Measurements from ENCODE around the gene DPF3.

Gene DPF3

DNA sequence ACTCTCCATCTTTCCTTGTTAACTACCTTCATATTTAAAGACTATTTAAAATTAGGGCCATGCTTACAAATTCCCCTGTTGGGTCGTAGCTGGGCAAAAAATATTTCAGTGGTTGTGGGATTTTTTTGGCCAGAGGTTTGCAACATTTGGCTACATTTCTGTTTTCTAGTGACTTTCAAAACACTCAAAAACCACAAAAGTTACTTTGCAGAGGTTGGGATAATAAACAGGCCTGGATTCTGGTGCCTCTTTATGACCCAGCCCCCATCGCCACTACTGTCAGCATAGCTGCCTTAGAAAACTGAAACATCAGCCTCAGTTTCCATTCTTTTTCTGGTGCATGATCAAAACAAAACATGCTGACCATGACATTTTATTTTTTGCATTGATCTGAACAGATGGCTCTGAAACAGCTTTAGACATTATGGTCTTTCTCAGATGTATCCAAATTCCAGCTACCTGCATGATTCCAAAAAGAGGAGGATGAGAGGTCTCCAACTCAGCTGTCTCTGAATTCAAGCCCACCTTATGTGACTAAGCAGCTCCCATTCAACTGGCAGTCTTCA lies 5.2 kb downstream of the DPF3 start:
- TF ChIP-seq NFIC (IDR thresholded peaks at IDR 0.05) (no peak), YY1 (IDR thresholded peaks at IDR 0.05; ENCODE audit: low read depth) (no peak), ZBTB7A (IDR thresholded peaks at IDR 0.05; ENCODE audit: low read depth) (no peak), CREB1 (IDR thresholded peaks at IDR 0.05; ENCODE audit: low read depth) (no peak), TAF1 (IDR thresholded peaks at IDR 0.05; ENCODE audit: low read depth) (no peak)

DNA sequence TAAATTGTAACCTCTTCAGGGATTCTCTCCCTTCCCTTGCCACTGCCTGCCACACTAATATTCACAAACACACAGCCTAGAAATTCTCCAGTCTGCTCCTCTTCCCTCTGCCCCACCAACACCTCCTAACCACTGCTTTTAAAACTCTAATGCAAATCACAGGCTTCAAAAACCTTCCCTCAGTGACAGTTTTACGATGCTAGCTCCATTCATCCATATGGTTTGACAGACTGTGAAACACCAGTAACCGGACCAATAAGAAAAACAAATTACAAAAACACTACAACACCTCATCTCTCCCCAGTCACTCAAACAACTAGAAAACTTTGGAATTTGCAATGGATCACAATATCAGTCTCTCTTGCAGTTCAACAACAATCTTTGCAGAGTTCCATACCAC lies 5.7 kb downstream of the DPF3 start:
- TF ChIP-seq CREB1 (IDR thresholded peaks at IDR 0.05; ENCODE audit: low read depth): no peak
- no peak for TF ChIP-seq ZBTB7A (IDR thresholded peaks at IDR 0.05; ENCODE audit: low read depth)
- TF ChIP-seq, protein P1, sequence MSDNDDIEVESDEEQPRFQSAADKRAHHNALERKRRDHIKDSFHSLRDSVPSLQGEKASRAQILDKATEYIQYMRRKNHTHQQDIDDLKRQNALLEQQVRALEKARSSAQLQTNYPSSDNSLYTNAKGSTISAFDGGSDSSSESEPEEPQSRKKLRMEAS (IDR thresholded peaks at IDR 0.05): no peak
- TF ChIP-seq EGR1 (IDR thresholded peaks at IDR 0.05): no peak
- TF ChIP-seq, protein P2, sequence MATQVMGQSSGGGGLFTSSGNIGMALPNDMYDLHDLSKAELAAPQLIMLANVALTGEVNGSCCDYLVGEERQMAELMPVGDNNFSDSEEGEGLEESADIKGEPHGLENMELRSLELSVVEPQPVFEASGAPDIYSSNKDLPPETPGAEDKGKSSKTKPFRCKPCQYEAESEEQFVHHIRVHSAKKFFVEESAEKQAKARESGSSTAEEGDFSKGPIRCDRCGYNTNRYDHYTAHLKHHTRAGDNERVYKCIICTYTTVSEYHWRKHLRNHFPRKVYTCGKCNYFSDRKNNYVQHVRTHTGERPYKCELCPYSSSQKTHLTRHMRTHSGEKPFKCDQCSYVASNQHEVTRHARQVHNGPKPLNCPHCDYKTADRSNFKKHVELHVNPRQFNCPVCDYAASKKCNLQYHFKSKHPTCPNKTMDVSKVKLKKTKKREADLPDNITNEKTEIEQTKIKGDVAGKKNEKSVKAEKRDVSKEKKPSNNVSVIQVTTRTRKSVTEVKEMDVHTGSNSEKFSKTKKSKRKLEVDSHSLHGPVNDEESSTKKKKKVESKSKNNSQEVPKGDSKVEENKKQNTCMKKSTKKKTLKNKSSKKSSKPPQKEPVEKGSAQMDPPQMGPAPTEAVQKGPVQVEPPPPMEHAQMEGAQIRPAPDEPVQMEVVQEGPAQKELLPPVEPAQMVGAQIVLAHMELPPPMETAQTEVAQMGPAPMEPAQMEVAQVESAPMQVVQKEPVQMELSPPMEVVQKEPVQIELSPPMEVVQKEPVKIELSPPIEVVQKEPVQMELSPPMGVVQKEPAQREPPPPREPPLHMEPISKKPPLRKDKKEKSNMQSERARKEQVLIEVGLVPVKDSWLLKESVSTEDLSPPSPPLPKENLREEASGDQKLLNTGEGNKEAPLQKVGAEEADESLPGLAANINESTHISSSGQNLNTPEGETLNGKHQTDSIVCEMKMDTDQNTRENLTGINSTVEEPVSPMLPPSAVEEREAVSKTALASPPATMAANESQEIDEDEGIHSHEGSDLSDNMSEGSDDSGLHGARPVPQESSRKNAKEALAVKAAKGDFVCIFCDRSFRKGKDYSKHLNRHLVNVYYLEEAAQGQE (IDR thresholded peaks at IDR 0.05; ENCODE audit: low read depth): no peak
- TF ChIP-seq TCF12 (IDR thresholded peaks at IDR 0.05; ENCODE audit: low read depth): no peak
- TF ChIP-seq RAD21 (IDR thresholded peaks at IDR 0.05; ENCODE audit: low read depth): no peak
- TF ChIP-seq TEAD4 (IDR thresholded peaks at IDR 0.05): no peak

DNA sequence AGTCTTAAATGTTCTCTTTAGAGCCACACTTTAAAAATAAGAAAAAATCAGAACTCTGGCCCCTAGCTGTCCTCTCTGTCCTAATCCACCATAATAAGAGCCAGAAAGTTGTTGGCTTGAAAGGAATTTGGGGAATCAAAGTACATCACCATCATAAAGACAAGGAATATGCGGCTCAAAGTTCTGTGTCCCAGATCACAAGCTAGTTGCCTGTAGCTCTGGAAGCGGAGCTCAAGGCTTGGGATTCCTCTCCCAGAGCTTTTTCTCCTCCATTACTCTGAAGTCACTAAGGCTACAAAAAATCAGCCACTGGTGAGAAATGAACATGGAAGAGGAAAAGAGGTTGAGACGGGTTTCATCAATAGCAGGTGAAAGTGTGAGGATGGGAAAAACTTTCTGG lies 6.4 kb downstream of the DPF3 start:
- TF ChIP-seq CREB1 (IDR thresholded peaks at IDR 0.05; ENCODE audit: low read depth) (no peak), FOXM1 (IDR thresholded peaks at IDR 0.05; ENCODE audit: borderline replicate concordance, low read depth) (no peak), CEBPB (IDR thresholded peaks at IDR 0.05) (no peak), TEAD4 (IDR thresholded peaks at IDR 0.05) (no peak), YY1 (IDR thresholded peaks at IDR 0.05; ENCODE audit: low read depth) (no peak), ZBTB7A (IDR thresholded peaks at IDR 0.05; ENCODE audit: low read depth) (no peak)
- TF ChIP-seq, protein P2 (IDR thresholded peaks at IDR 0.05; ENCODE audit: low read depth): no peak
- TF ChIP-seq, protein P3, sequence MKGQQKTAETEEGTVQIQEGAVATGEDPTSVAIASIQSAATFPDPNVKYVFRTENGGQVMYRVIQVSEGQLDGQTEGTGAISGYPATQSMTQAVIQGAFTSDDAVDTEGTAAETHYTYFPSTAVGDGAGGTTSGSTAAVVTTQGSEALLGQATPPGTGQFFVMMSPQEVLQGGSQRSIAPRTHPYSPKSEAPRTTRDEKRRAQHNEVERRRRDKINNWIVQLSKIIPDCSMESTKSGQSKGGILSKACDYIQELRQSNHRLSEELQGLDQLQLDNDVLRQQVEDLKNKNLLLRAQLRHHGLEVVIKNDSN (IDR thresholded peaks at IDR 0.05): no peak

DNA sequence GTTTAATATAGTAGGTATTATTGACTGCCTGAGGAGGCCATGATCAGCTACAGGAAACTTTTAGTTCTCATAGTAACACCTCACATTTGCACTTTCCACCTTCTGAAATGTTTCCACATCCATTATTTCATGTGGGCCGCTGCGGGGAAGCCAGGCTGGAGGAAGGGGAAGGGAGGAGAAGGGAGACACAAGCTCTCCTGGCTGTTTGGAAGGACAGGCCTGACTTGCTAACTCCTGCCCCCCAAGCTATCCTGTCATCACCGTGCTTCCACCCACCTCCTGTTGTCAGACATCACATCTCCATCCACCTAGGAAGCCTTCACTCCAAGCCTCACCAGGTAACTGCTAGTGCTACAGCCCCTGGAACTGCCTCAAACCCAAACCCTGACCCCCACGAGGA lies 9.5 kb downstream of the DPF3 start:
- TF ChIP-seq YY1 (IDR thresholded peaks at IDR 0.05; ENCODE audit: low read depth): no peak
- no peak for TF ChIP-seq EP300 (IDR thresholded peaks at IDR 0.05; ENCODE audit: borderline replicate concordance)
- TF ChIP-seq CREB1 (IDR thresholded peaks at IDR 0.05; ENCODE audit: low read depth): no peak
- no peak for TF ChIP-seq FOXM1 (IDR thresholded peaks at IDR 0.05; ENCODE audit: borderline replicate concordance, low read depth)
- TF ChIP-seq NFIC (IDR thresholded peaks at IDR 0.05): no peak
- no peak for TF ChIP-seq TAF1 (IDR thresholded peaks at IDR 0.05; ENCODE audit: low read depth)
- TF ChIP-seq EGR1 (IDR thresholded peaks at IDR 0.05): no peak
- TF ChIP-seq TCF12 (IDR thresholded peaks at IDR 0.05; ENCODE audit: low read depth): no peak
- TF ChIP-seq CEBPB (IDR thresholded peaks at IDR 0.05): no peak
- no peak for TF ChIP-seq ZBTB7A (IDR thresholded peaks at IDR 0.05; ENCODE audit: low read depth)
- TF ChIP-seq TEAD4 (IDR thresholded peaks at IDR 0.05): no peak
- TF ChIP-seq, protein P1 (IDR thresholded peaks at IDR 0.05): no peak
- TF ChIP-seq, protein P2 (IDR thresholded peaks at IDR 0.05; ENCODE audit: low read depth): no peak
- no peak for TF ChIP-seq RAD21 (IDR thresholded peaks at IDR 0.05; ENCODE audit: low read depth)
- TF ChIP-seq, protein P3 (IDR thresholded peaks at IDR 0.05): no peak

DNA sequence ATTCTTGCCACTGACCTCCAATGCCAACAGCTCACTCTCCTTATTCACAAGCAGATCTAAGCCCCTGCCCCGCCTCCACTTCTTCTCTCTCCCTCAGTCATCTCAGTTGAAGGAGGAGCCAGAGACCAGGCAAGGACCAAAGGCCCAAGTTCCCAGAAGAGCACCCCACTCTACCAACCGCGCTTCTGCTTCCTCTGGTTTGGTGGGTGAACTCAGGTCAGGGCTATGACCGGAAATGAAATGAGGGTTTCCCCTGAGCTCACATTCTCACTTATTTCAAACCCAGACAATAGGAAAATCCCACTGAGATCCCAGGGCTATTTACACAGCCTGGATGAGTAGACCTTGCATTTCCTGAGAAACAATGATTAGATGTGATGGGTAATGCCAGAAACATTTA lies 9.9 kb downstream of the DPF3 start:
- TF ChIP-seq CREB1 (IDR thresholded peaks at IDR 0.05; ENCODE audit: low read depth) (no peak), RAD21 (IDR thresholded peaks at IDR 0.05; ENCODE audit: low read depth) (no peak), FOXM1 (IDR thresholded peaks at IDR 0.05; ENCODE audit: borderline replicate concordance, low read depth) (no peak), NFIC (IDR thresholded peaks at IDR 0.05) (no peak), ZBTB7A (IDR thresholded peaks at IDR 0.05; ENCODE audit: low read depth) (no peak), TAF1 (IDR thresholded peaks at IDR 0.05; ENCODE audit: low read depth) (no peak), EGR1 (IDR thresholded peaks at IDR 0.05) (no peak), CEBPB (IDR thresholded peaks at IDR 0.05) (no peak), YY1 (IDR thresholded peaks at IDR 0.05; ENCODE audit: low read depth) (no peak), EP300 (IDR thresholded peaks at IDR 0.05; ENCODE audit: borderline replicate concordance) (no peak), TCF12 (IDR thresholded peaks at IDR 0.05; ENCODE audit: low read depth) (no peak), TEAD4 (IDR thresholded peaks at IDR 0.05) (no peak)
- TF ChIP-seq, protein P1 (IDR thresholded peaks at IDR 0.05): no peak
- TF ChIP-seq, protein P2 (IDR thresholded peaks at IDR 0.05; ENCODE audit: low read depth): no peak
- TF ChIP-seq, protein P3 (IDR thresholded peaks at IDR 0.05): no peak
